GM18499 (cell line): ENCODE results near the gene SEZ6L2.
"Not testable (repeated sequence)": the region's sequence is repeated elsewhere in the genome, so short reads cannot be mapped to it uniquely, and the experiment has no call there.

Source experiments
- ATAC-seq: cut with Tn5 transposase; IDR thresholded peaks from one replicate; pipeline ENCODE4 v1.9.1; 2021; ENCODE audit warnings: moderate number of reproducible peaks; ENCODE audit not compliant: insufficient read depth, unreplicated experiment

Gene SEZ6L2

GRCh38 chr16:29858149-29858849 lies 41.1 kb downstream of the SEZ6L2 start:
- no peak for ATAC-seq

GRCh38 chr16:29857133-29857760 lies 42.1 kb downstream of the SEZ6L2 start:
- ATAC-seq = no peak

- ATAC-seq = no peak
Measured at GRCh38 chr16:29854520-29855100, 44.7 kb downstream of the SEZ6L2 start.

GRCh38 chr16:29852654-29853053 lies 46.7 kb downstream of the SEZ6L2 start:
- ATAC-seq = no peak

- no peak for ATAC-seq
Measured at GRCh38 chr16:29850998-29851397, 48.4 kb downstream of the SEZ6L2 start.

- ATAC-seq = no peak
Measured at GRCh38 chr16:29849505-29849904, 49.8 kb downstream of the SEZ6L2 start.

GRCh38 chr16:29848420-29849297 lies 50.7 kb downstream of the SEZ6L2 start:
- ATAC-seq = no peak

GRCh38 chr16:29845656-29846055 lies 53.7 kb downstream of the SEZ6L2 start:
- no peak for ATAC-seq

- no peak for ATAC-seq
Measured at GRCh38 chr16:29844575-29845331, 54.6 kb downstream of the SEZ6L2 start.

GRCh38 chr16:29843931-29844330 lies 55.4 kb downstream of the SEZ6L2 start:
- no peak for ATAC-seq

GRCh38 chr16:29842732-29843346 lies 56.5 kb downstream of the SEZ6L2 start:
- ATAC-seq = no peak

- no peak for ATAC-seq
Measured at GRCh38 chr16:29841631-29842030, 57.7 kb downstream of the SEZ6L2 start.

- no peak for ATAC-seq
Measured at GRCh38 chr16:29840240-29840639, 59.1 kb downstream of the SEZ6L2 start.

GRCh38 chr16:29839822-29840221 lies 59.5 kb downstream of the SEZ6L2 start:
- ATAC-seq = no peak

- ATAC-seq = no peak
Measured at GRCh38 chr16:29837841-29838240, 61.5 kb downstream of the SEZ6L2 start.

GRCh38 chr16:29836623-29837022 lies 62.7 kb downstream of the SEZ6L2 start:
- no peak for ATAC-seq

- ATAC-seq = no peak
Measured at GRCh38 chr16:29835926-29836325, 63.4 kb downstream of the SEZ6L2 start.

- ATAC-seq = no peak
Measured at GRCh38 chr16:29834079-29834478, 65.3 kb downstream of the SEZ6L2 start.

GRCh38 chr16:29833219-29833618 lies 66.1 kb downstream of the SEZ6L2 start:
- not testable (repeated sequence) for ATAC-seq

- ATAC-seq = no peak
Measured at GRCh38 chr16:29831490-29831889, 67.9 kb downstream of the SEZ6L2 start.
